ENCODE data around the gene PGM2. TPM values are rescaled to one million over a fixed set of nuclear protein-coding genes. Genes with fewer than 3 reads are reported as not detected.

The PGM2 gene
- total RNA-seq, 1 donor from 2014 or later, result 7.3 TPM

DNA sequence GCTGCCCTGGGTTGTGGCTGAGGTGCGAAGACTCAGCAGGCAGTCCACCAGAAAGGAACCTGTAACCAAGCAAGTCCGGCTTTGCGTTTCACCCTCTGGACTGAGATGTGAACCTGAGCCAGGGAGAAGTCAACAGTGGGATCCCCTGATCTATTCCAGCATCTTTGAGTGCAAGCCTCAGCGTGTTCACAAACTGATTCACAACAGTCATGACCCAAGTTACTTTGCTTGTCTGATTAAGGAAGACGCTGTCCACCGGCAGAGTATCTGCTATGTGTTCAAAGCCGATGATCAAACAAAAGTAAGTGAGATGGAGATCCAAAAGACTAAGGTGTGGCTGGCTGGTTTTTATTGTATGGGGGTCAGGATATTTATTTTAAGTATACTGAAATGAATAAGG, 75.7 kb downstream of the PGM2 start:
- DNase-seq (ENCODE audit: low read depth), result no peak

DNA sequence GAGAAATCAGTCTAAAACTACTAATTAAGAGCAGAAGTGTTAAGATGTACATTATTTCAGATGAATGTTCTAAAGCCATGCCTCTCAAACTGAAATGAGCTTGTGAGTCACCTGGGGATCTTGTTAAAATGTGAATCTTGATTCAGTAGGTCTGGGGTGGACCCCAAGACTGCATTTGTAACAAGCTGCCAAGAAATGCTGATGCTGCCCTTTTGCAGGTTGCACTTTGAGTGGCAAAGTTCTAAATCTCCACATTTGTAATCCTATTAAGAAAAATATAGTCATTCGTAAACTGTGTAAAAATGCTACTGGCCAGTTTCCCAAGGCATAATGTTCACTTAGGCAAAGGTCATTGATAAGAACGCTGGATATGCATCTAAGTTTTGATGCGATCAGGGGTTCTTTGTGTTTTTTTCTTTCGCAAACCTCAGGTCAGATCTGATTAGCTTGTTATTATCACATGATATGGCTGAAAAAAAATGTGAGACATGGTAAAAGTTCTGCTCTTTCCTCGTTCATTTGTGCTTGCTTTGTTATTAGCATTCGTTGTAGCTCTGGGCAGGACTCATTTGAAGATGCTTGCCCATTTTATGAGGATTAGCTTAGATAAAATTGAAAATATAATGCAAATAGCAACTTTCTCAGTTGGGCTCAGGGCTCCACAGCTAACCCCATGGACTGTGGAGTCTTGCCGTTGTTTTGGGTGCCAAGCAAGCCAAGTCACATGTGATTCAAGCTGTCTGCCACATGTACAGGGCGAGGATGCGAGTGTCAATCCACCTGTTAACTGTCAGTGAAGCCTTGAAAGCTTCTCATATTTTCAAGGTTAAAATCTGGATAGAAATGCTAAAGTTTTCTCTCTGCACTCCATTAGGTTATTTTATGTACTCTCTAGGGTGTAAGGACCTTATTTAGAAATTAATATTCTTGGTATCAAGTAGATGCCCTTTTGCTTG, 76.5 kb downstream of the PGM2 start:
- no peak for DNase-seq (ENCODE audit: low read depth)

DNA sequence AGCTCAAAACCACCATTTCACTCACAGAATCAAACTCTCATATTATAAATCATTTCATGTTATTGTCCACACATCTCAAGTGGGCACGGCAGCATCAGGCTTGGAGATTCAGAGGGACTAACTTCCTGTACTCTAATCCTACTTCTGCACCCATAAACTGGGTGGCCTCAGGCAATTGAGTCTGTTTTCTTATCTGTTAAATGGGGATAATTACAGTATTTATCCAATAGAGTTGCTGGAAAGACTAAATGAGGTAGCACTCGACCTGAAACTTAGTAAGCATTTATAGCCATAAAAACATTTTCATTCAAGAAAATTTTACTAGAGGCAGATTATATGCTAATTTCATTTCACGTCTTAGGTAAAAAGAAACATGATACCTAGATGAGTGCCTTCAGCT, 77.4 kb downstream of the PGM2 start:
- DNase-seq (ENCODE audit: low read depth), result no peak

DNA sequence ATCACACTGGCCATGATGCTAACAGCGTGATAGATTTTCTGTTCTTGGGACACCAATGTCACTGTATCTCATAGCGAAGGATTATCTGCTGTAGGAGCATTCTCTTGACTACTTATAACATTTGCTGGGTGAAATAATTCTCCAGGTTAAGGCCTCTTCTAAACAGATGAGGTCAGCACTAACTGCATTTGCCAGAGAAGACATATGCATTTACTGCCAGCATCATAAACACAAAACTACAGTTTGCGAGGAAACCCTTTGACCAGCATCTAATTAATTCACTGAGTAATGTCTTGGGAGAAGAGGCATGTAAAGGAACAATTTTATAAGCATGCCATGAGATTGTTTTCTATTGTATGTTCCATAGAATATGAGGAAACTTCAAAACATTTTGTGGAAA, 78.3 kb downstream of the PGM2 start:
- DNase-seq (ENCODE audit: low read depth), result no peak

DNA sequence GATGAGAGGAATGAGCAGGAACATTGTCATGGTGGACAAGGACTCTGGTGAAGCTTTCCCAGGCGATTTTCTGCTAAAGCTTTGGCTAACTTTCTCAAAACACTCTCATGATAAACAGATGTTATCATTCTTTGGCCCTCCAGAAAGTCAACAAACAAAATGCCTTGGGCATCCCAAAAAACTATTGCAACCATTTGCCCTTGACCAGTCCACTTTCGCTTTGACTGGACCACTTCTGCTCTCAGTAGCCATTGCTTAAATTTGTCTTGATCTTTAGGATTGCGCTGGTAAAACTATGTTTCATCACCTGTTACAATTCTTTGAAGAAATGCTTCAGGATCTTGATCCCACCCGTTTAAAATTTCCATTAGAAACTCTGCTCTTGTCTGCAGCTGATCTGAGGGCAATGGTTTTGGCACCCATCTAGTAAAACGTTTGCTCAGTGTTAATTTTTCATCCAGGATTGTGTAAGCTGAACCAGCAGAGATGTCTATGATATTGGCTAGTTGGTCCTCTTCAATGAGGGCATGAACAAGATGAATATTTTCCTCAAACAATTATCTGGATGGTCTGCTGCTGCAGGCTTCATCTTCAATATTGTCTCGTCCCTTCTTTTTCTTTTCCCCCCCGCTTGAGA, 79.2 kb downstream of the PGM2 start:
- DNase-seq (ENCODE audit: low read depth), result no peak

DNA sequence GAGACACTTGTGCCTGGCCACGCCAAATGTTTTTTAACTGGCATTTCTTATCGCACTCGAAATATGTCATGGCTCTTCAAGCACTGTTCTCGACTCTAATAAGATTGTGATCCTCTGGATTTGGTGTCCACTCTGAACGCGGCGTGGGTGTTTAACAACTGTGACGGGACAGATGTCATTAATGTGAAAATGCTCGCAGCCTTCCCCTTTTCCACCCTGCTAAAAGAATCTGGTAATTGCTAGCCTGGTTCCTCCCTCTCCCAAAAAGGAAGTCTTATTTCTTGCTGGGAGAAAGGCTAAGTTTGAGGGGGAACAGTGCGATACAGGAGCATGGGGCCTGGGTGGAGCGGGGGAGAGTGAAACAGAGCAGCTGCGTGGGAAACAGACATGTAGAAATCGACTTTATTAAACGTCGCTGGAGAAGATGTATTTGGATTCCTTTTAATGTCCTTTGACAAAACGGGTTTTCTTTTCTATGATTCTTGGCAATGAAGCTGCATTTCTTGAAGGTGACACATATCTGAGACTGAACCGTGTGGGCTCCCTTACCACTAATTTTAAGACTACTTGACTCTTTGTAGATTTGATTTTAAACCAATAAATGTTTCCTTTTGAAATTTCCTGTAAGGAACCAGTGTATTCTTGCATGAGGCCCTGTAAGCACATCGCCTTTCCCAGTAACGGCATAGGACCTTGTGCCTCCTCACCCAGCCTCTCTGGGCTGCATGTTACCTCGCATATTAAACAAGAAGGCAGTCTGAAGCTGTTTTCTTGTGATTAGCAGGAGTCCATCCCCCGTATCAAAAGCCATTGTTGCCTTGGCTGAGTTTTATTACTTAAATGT, 82.2 kb downstream of the PGM2 start:
- peak; percentile 38 for DNase-seq (ENCODE audit: low read depth)

DNA sequence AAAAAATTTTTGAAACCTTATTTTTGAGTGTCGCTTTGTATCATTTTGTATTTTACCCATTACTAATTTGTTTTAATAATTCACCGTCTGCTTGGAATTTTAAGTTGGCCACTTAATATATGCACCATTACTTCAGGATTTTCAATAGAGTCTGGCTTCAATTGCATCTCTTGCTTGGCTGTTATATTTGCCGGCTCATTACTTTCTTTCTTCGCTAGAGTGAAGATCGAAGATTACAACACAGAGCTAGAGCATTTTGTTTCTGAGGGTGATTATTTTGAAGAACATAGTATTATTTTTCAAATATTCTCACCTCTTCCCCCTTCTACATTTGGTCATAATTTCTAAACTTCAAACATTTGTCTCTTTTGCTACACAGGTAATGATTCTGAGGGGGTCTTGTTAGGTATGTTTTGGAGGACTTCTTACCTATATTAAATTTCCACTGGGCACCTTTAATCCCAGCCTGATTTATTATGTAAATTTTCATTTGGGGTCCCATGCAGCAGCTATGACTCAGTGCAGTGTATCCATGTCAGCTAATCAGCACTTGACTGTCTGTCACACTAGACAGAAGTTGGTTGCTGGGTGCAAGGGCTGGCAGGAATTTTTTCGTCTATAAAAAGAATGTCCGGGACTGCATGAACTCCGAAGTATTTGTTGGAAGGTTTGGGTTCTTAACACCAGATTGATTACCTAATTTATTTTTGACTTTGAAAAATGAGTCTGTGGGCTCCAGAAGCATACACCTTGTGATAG, 83.0 kb downstream of the PGM2 start:
- peak; percentile 28 for DNase-seq (ENCODE audit: low read depth)

DNA sequence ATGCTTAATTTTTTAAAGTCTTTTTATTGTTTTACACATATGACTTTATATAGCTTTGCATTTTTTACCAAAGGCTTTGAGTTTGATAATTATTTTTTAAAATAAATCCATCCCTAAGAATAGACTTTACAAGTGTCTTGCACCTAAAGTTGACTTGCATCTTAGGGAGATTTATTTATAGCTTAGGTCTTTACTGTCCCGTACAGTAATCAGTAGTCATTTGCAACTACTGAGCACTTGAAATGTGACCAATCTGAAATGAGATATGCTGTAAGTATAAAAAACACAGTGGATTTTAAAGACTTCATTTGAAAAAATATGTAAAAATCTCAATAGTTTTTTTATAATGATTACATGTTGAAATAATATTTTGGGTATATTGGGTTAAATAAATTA, 83.6 kb downstream of the PGM2 start:
- no peak for DNase-seq (ENCODE audit: low read depth)

Other genes starting within 250 kb of the PGM2 start
- 66.9 and 97.1 TPM in 2 replicates for gene RELL1, start 140.3 kb upstream of the PGM2 start, total RNA-seq
- 156 and 194 TPM in 2 replicates for gene TBC1D1, start 64.4 kb downstream of the PGM2 start, total RNA-seq
- gene PTTG2, start 133.7 kb downstream of the PGM2 start, total RNA-seq, result not detected in 2 replicates